Islet of Langerhans (tissue), 1 donor: ENCODE measurements around the gene RGS19.

Source experiments
- FAIRE-seq: peaks from one replicate; lab custom pipeline; 2011; peaks lifted over from hg19 to GRCh38; lab: Jason Lieb, UNC

The RGS19 gene

GRCh38 chr20:64032706-64033624 is 46.4 kb downstream of the RGS19 start:
- no peak for FAIRE-seq

- no peak for FAIRE-seq
Measured at GRCh38 chr20:64031822-64032314, 47.5 kb downstream of the RGS19 start.

- FAIRE-seq, result no peak
Measured at GRCh38 chr20:64030371-64031134, 48.8 kb downstream of the RGS19 start.

- FAIRE-seq, result no peak
Measured at GRCh38 chr20:64029293-64030117, 49.8 kb downstream of the RGS19 start.

GRCh38 chr20:64027981-64028685 is 51.2 kb downstream of the RGS19 start:
- FAIRE-seq, result no peak

GRCh38 chr20:64025826-64026412 is 53.4 kb downstream of the RGS19 start:
- no peak for FAIRE-seq

GRCh38 chr20:64025101-64025825 is 54.1 kb downstream of the RGS19 start:
- no peak for FAIRE-seq

- FAIRE-seq, result no peak
Measured at GRCh38 chr20:64024141-64024990, 55.0 kb downstream of the RGS19 start.

GRCh38 chr20:64023361-64024140 is 55.8 kb downstream of the RGS19 start:
- no peak for FAIRE-seq
